ENCODE data around the gene MRPL40. TPM values are rescaled to one million over a fixed set of nuclear protein-coding genes. Genes with fewer than 3 reads are reported as not detected.

MRPL40 gene
- total and polyA plus RNA-seq, 2 of the 13 experiments (the other 11 are each of a cell fraction or from before 2014, with no cell fraction given): 42.7 to 79.7 TPM

DNA sequence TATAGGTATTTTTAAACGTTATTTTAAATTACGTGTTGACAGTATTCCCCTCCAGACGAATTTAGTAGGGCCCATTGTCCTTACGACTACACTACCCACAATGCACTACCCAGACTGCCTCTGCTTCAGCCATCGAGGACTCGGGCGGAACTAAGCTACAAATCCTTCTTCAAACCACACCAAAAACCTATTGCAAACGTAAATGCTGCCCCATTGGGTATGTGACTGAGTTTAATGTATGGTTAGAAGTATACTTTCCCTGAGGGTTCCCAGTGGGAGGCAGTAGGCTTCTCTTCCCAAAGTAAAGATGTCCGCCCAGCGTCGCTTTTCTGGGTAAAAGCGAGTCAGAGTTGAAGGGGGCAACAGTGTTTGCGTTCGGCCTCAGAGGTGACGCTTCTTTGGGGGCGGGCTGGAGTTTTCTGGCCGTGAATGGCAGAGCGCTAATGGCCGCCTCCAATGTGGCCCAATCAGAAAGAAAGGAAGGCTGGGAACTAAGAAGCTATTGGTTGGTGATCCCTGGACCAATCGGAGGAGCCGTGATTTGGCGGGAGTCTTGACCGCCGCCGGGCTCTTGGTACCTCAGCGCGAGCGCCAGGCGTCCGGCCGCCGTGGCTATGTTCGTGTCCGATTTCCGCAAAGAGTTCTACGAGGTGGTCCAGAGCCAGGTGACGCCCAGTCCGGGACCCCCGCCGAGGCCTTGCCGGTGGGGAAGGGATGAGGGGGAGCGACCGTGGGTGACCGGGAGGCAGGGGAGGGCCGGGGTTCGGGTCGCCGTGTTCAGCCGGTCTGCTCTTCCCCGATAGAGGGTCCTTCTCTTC lies 47.2 kb downstream of the MRPL40 start, which contains the start of gene CDC45 (continued):
- TF ChIP-seq KMT2A (CRISPR knock-in tag; IDR thresholded peaks at IDR 0.05): peak; percentile 20; the same call in 1 of the 2 replicates
- TF ChIP-seq CENPX (CRISPR knock-in tag; IDR thresholded peaks at IDR 0.05): no peak
- TF ChIP-seq, protein P1, sequence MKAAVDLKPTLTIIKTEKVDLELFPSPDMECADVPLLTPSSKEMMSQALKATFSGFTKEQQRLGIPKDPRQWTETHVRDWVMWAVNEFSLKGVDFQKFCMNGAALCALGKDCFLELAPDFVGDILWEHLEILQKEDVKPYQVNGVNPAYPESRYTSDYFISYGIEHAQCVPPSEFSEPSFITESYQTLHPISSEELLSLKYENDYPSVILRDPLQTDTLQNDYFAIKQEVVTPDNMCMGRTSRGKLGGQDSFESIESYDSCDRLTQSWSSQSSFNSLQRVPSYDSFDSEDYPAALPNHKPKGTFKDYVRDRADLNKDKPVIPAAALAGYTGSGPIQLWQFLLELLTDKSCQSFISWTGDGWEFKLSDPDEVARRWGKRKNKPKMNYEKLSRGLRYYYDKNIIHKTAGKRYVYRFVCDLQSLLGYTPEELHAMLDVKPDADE (CRISPR knock-in tag; IDR thresholded peaks at IDR 0.05): no peak
- TF ChIP-seq ZNF749 (CRISPR knock-in tag; IDR thresholded peaks at IDR 0.05; ENCODE audit: borderline replicate concordance): 0 out of 2 replicates have a peak, but pooled peaks have one; percentile 55
- 0 out of 2 replicates have a peak, but pooled peaks have one; percentile 31 for TF ChIP-seq ZNF598 (CRISPR knock-in tag; IDR thresholded peaks at IDR 0.05; ENCODE audit: borderline replicate concordance)
- TF ChIP-seq, protein P2, sequence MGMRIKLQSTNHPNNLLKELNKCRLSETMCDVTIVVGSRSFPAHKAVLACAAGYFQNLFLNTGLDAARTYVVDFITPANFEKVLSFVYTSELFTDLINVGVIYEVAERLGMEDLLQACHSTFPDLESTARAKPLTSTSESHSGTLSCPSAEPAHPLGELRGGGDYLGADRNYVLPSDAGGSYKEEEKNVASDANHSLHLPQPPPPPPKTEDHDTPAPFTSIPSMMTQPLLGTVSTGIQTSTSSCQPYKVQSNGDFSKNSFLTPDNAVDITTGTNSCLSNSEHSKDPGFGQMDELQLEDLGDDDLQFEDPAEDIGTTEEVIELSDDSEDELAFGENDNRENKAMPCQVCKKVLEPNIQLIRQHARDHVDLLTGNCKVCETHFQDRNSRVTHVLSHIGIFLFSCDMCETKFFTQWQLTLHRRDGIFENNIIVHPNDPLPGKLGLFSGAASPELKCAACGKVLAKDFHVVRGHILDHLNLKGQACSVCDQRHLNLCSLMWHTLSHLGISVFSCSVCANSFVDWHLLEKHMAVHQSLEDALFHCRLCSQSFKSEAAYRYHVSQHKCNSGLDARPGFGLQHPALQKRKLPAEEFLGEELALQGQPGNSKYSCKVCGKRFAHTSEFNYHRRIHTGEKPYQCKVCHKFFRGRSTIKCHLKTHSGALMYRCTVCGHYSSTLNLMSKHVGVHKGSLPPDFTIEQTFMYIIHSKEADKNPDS (CRISPR knock-in tag; IDR thresholded peaks at IDR 0.05): no peak
- TF ChIP-seq, protein P3, sequence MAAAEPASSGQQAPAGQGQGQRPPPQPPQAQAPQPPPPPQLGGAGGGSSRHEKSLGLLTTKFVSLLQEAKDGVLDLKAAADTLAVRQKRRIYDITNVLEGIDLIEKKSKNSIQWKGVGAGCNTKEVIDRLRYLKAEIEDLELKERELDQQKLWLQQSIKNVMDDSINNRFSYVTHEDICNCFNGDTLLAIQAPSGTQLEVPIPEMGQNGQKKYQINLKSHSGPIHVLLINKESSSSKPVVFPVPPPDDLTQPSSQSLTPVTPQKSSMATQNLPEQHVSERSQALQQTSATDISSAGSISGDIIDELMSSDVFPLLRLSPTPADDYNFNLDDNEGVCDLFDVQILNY (CRISPR knock-in tag; conservative IDR thresholded peaks at IDR 0.05): peak; percentile 78; the same call in 1 of the 2 replicates
- TF ChIP-seq HNRNPL (IDR thresholded peaks at IDR 0.05; ENCODE audit: low read depth, low read length): no peak
- TF ChIP-seq, protein P4, sequence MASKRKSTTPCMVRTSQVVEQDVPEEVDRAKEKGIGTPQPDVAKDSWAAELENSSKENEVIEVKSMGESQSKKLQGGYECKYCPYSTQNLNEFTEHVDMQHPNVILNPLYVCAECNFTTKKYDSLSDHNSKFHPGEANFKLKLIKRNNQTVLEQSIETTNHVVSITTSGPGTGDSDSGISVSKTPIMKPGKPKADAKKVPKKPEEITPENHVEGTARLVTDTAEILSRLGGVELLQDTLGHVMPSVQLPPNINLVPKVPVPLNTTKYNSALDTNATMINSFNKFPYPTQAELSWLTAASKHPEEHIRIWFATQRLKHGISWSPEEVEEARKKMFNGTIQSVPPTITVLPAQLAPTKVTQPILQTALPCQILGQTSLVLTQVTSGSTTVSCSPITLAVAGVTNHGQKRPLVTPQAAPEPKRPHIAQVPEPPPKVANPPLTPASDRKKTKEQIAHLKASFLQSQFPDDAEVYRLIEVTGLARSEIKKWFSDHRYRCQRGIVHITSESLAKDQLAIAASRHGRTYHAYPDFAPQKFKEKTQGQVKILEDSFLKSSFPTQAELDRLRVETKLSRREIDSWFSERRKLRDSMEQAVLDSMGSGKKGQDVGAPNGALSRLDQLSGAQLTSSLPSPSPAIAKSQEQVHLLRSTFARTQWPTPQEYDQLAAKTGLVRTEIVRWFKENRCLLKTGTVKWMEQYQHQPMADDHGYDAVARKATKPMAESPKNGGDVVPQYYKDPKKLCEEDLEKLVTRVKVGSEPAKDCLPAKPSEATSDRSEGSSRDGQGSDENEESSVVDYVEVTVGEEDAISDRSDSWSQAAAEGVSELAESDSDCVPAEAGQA (IDR thresholded peaks at IDR 0.05; ENCODE audit: low read depth): peak; percentile 99
- TF ChIP-seq, protein P4 (CRISPR knock-in tag; IDR thresholded peaks at IDR 0.05; ENCODE audit: borderline replicate concordance): no peak
- peak; percentile 69; the same call in 1 of the 2 replicates for TF ChIP-seq ZNF547 (CRISPR knock-in tag; IDR thresholded peaks at IDR 0.05)
- TF ChIP-seq ZNF317 (CRISPR knock-in tag; IDR thresholded peaks at IDR 0.05): no peak
- no peak for TF ChIP-seq HDAC6 (IDR thresholded peaks at IDR 0.05; ENCODE audit: low read depth, low read length)
- TF ChIP-seq ESRRA (CRISPR knock-in tag; IDR thresholded peaks at IDR 0.05; ENCODE audit: low read depth): 0 out of 2 replicates have a peak, but pooled peaks have one; percentile 33
- TF ChIP-seq, protein P5, sequence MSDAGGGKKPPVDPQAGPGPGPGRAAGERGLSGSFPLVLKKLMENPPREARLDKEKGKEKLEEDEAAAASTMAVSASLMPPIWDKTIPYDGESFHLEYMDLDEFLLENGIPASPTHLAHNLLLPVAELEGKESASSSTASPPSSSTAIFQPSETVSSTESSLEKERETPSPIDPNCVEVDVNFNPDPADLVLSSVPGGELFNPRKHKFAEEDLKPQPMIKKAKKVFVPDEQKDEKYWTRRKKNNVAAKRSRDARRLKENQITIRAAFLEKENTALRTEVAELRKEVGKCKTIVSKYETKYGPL (CRISPR knock-in tag; IDR thresholded peaks at IDR 0.05): no peak
- TF ChIP-seq TBL1XR1 (IDR thresholded peaks at IDR 0.05; ENCODE audit: borderline replicate concordance, low read length, partially characterized antibody): no peak
